HUES64 (cell line): Measurements from ENCODE around the gene KIZ.
"Not testable (repeated sequence)": the region's sequence is repeated elsewhere in the genome, so short reads cannot be mapped to it uniquely, and the experiment has no call there.

Experiments used
- H3K27ac ChIP-seq: 2 replicates; pipeline ENCODE4 v1.7.0; 2013; ENCODE audit warnings: low read depth, low read length, inconsistent platforms
- H3K27me3 ChIP-seq: 2 replicates; pipeline ENCODE4 v1.6.1; 2013; ENCODE audit warnings: mild to moderate bottlenecking, low read length; ENCODE audit not compliant: insufficient read depth
- H3K36me3 ChIP-seq: 2 replicates; pipeline ENCODE4 v1.6.1; 2013; ENCODE audit warnings: mild to moderate bottlenecking, low read length; ENCODE audit not compliant: insufficient read depth
- H3K4me1 ChIP-seq: 2 replicates; pipeline ENCODE4 v1.6.1; 2013; ENCODE audit warnings: mild to moderate bottlenecking, low read length, moderate library complexity; ENCODE audit not compliant: insufficient read depth
- H3K4me3 ChIP-seq: 2 replicates; pipeline ENCODE4 v1.5.1; 2013; ENCODE audit warnings: mild to moderate bottlenecking, low read length, moderate library complexity
- H3K9ac ChIP-seq: 2 replicates; pipeline ENCODE4 v1.6.1; 2013; ENCODE audit warnings: mild to moderate bottlenecking, low read depth, low read length
- H3K9me3 ChIP-seq: 2 replicates; pipeline ENCODE4 v1.6.1; 2013; ENCODE audit warnings: low read depth, low read length; ENCODE audit not compliant: insufficient read depth
- WGBS: fragments of 150-250, 120-280 bp; methylation state at CpG from one replicate; pipeline ENCODE4 v1.1.7; 2013; ENCODE audit warnings: missing lambda C conversion rate; 5-methylcytosine and 5-hydroxymethylcytosine counted together

KIZ gene

GRCh38 chr20:21246161-21246560, 120.3 kb downstream of the KIZ start:
- Histone ChIP-seq H3K4me1 (0 out of 2 replicates have a peak, but pooled peaks cover 2% of the 10 kb centered on the region), H3K9me3 (0 out of 2 replicates have a peak, but pooled peaks cover 3% of the 10 kb centered on the region), H3K4me3 (no peak overlapping the region), H3K27ac (no peak overlapping the region), H3K36me3 (no peaks in the 10 kb centered on the region), H3K9ac (no peak overlapping the region), H3K27me3 (no peaks in the 10 kb centered on the region)
- WGBS = 96% methylated on average over 3 of the region's 3 CpGs

- not testable (repeated sequence) for H3K9me3 ChIP-seq, H3K9ac ChIP-seq, H3K27ac ChIP-seq, H3K4me1 ChIP-seq, H3K36me3 ChIP-seq, H3K4me3 ChIP-seq, H3K27me3 ChIP-seq
- WGBS = 90% methylated on average over 8 of the region's 8 CpGs
Measured at GRCh38 chr20:21247603-21248095, 121.8 kb downstream of the KIZ start.

GRCh38 chr20:21251278-21251677, 125.4 kb downstream of the KIZ start:
- Histone ChIP-seq H3K4me3 (no peak overlapping the region), H3K27me3 (no peaks in the 10 kb centered on the region), H3K9me3 (0 out of 2 replicates have a peak, but pooled peaks cover 3% of the 10 kb centered on the region), H3K4me1 (no peaks in the 10 kb centered on the region), H3K27ac (no peak overlapping the region), H3K9ac (no peak overlapping the region), H3K36me3 (no peaks in the 10 kb centered on the region)
- WGBS = 83% methylated on average over 6 of the region's 6 CpGs

GRCh38 chr20:21257192-21257591, 131.3 kb downstream of the KIZ start:
- Histone ChIP-seq H3K9ac (no peak overlapping the region), H3K4me3 (no peak overlapping the region), H3K27me3 (no peaks in the 10 kb centered on the region), H3K27ac (no peak overlapping the region), H3K36me3 (no peaks in the 10 kb centered on the region), H3K4me1 (no peaks in the 10 kb centered on the region), H3K9me3 (no peaks in the 10 kb centered on the region)
- 96% methylated on average over 3 of the region's 3 CpGs for WGBS

- WGBS = 97% methylated on average over 6 of the region's 6 CpGs
- Histone ChIP-seq H3K4me1 (no peaks in the 10 kb centered on the region), H3K27me3 (no peaks in the 10 kb centered on the region)
Measured at GRCh38 chr20:21258411-21258810, 132.5 kb downstream of the KIZ start.

GRCh38 chr20:21259346-21259745, 133.5 kb downstream of the KIZ start:
- Histone ChIP-seq H3K36me3 (no peaks in the 10 kb centered on the region), H3K27me3 (no peaks in the 10 kb centered on the region), H3K4me1 (no peaks in the 10 kb centered on the region), H3K4me3 (no peak overlapping the region), H3K9ac (no peak overlapping the region), H3K27ac (no peak overlapping the region), H3K9me3 (no peaks in the 10 kb centered on the region)
- WGBS = 92% methylated on average over 7 of the region's 8 CpGs

More at GRCh38 chr20:21258411-21258810, 132.5 kb downstream of the KIZ start:
- Histone ChIP-seq H3K9ac (no peak overlapping the region), H3K9me3 (no peaks in the 10 kb centered on the region), H3K27ac (no peak overlapping the region), H3K4me3 (no peak overlapping the region), H3K36me3 (no peaks in the 10 kb centered on the region)

- WGBS = 92% methylated on average over 1 of the region's 2 CpGs
- no peak overlapping the region for H3K4me3 ChIP-seq
- H3K9ac ChIP-seq = no peak overlapping the region
Measured at GRCh38 chr20:21262812-21263211, 136.9 kb downstream of the KIZ start.

GRCh38 chr20:21265261-21266190, 139.6 kb downstream of the KIZ start:
- H3K4me1 ChIP-seq = no peaks in the 10 kb centered on the region
- H3K27me3 ChIP-seq = no peaks in the 10 kb centered on the region
- no peak overlapping the region for H3K4me3 ChIP-seq
- peaks cover 4% of the 10 kb centered on the region; the same call in 1 of the 2 replicates for H3K9me3 ChIP-seq
- H3K9ac ChIP-seq = no peak overlapping the region
- H3K27ac ChIP-seq = no peak overlapping the region
- 87% methylated on average over 15 of the region's 15 CpGs for WGBS
- H3K36me3 ChIP-seq = no peaks in the 10 kb centered on the region

More at GRCh38 chr20:21262812-21263211, 136.9 kb downstream of the KIZ start:
- no peaks in the 10 kb centered on the region for H3K36me3 ChIP-seq
- no peaks in the 10 kb centered on the region for H3K4me1 ChIP-seq
- peaks cover 4% of the 10 kb centered on the region; the same call in 1 of the 2 replicates for H3K9me3 ChIP-seq
- H3K27ac ChIP-seq = no peak overlapping the region
- H3K27me3 ChIP-seq = no peaks in the 10 kb centered on the region

- H3K27me3 ChIP-seq = no peaks in the 10 kb centered on the region
- no peak overlapping the region for H3K4me3 ChIP-seq
- no peaks in the 10 kb centered on the region for H3K36me3 ChIP-seq
- no peaks in the 10 kb centered on the region for H3K4me1 ChIP-seq
- H3K27ac ChIP-seq = no peak overlapping the region
- 89% methylated on average over 5 of the region's 5 CpGs for WGBS
- no peak overlapping the region for H3K9ac ChIP-seq
- peaks cover 4% of the 10 kb centered on the region; the same call in 1 of the 2 replicates for H3K9me3 ChIP-seq
Measured at GRCh38 chr20:21266191-21266536, 140.3 kb downstream of the KIZ start.

- Histone ChIP-seq H3K9ac (no peak overlapping the region), H3K4me3 (no peak overlapping the region), H3K27me3 (no peaks in the 10 kb centered on the region), H3K27ac (no peak overlapping the region), H3K36me3 (no peaks in the 10 kb centered on the region), H3K4me1 (no peaks in the 10 kb centered on the region), H3K9me3 (peaks cover 4% of the 10 kb centered on the region; the same call in 1 of the 2 replicates)
- 89% methylated on average over 1 of the region's 2 CpGs for WGBS
Measured at GRCh38 chr20:21269772-21270171, 143.9 kb downstream of the KIZ start.

GRCh38 chr20:21270806-21271205, 144.9 kb downstream of the KIZ start:
- no peaks in the 10 kb centered on the region for H3K36me3 ChIP-seq
- no peaks in the 10 kb centered on the region for H3K4me1 ChIP-seq
- no peak overlapping the region for H3K4me3 ChIP-seq
- no peak overlapping the region for H3K27ac ChIP-seq
- H3K9me3 ChIP-seq = peaks cover 4% of the 10 kb centered on the region; the same call in 1 of the 2 replicates
- no peaks in the 10 kb centered on the region for H3K27me3 ChIP-seq
- 93% methylated on average over 8 of the region's 8 CpGs for WGBS
- no peak overlapping the region for H3K9ac ChIP-seq
